DMS79 (cell line): ENCODE data around the gene RAX2.
"Not testable (repeated sequence)": the region's sequence is repeated elsewhere in the genome, so short reads cannot be mapped to it uniquely, and the experiment has no call there.

Source experiments
- DNase-seq: peaks from one replicate; lab custom pipeline; 2025; lab: John Stamatoyannopoulos, UW

Gene RAX2

DNA sequence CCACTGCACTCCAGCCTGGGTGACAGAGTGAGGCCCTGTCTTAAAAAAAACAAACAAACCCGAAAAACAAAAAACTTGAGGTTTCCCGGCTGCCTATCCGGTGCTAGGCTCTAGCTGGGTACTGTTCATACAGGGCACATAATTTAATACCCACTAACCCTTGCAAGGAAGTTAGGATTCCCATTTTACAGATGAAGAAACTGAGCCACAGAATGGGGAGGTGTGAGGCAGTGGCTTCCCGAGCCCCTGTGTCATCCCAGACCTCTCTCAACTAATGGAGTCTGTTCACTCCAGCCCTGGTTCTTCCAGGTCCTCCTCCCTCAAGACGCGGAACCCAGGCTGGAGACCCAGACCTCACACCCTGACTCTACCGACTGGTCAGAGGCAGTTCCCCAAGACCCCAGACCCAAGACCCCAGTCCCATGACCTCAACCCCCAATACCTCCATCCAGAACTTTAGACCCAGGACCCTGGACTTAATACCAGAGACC is 11.1 kb downstream of the RAX2 start:
- no peak for DNase-seq

DNA sequence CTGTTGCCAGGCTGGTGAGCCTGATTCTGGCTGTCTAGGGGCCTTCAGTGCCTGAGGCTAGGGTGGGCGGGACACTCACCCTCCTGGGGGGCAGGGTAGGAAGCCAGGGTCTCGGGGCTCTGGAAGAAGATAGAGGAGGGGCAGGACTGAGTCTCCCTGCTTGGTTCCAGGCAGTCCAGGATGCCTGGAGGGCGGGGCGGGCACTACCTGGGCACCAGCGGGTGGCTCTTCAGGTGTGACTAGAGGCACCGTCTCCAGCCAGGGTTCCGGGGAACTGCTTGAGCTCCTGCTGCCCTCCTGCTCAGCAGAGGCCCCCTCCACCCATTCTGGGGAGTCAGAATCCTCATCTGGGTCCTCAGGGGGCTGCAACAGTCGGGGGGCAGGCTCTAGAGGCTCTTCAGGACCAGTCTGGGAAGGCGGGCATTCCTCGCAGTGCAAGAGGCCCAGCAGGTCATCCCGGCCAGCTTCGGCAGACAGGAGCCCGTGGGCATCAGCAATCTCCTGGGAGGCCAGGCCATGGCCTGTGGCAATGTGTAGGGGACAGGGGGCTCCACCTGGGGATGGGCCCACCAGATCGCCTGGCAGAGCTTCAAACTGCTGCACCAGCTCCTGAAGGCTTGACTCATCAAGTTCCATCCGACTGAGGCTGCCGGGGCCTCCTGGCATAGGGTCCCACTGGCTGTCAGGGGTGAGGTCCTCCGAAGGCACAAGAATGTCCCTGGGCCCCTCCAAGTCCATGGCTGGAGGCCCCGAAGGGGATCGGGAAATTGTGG is 12.4 kb downstream of the RAX2 start:
- DNase-seq = no peak

DNA sequence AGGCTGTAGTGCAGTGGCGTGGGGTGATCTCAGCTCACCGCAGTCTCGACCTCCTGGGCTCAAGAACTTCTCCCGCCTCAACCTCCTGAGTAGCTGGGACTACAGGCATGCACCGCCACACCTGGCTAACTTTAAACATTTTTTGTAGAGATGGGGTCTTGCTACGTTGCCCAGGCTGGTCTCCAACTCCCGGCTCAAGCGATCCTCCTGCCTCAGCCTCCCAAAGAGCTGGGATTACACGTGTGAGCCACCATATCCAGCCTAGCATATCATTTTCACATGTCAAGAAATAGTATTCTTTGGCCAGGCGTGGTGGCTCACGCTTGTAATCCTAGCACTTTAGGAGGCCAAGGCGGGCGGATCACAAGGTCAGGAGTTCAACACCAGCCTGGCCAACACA is 13.7 kb downstream of the RAX2 start:
- DNase-seq = not testable (repeated sequence)

DNA sequence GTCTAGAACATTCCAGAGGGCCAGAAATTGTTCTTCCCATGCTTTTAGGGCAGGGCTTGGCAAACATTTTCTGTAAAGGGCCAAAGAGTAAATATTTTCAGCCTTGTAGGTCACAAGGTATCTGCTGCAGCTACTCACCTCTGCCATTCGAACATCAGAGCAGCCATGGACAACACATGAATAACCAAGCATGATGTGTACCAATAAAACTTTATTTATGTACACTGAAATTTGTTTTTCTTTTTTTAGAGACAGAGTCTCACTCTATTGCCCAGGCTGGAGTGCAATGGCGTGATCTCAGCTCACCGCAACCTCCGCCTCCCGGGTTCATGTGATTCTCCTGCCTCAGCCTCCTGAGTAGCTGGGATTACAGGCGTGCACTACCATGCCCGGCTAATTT is 14.3 kb downstream of the RAX2 start:
- DNase-seq = not testable (repeated sequence)

DNA sequence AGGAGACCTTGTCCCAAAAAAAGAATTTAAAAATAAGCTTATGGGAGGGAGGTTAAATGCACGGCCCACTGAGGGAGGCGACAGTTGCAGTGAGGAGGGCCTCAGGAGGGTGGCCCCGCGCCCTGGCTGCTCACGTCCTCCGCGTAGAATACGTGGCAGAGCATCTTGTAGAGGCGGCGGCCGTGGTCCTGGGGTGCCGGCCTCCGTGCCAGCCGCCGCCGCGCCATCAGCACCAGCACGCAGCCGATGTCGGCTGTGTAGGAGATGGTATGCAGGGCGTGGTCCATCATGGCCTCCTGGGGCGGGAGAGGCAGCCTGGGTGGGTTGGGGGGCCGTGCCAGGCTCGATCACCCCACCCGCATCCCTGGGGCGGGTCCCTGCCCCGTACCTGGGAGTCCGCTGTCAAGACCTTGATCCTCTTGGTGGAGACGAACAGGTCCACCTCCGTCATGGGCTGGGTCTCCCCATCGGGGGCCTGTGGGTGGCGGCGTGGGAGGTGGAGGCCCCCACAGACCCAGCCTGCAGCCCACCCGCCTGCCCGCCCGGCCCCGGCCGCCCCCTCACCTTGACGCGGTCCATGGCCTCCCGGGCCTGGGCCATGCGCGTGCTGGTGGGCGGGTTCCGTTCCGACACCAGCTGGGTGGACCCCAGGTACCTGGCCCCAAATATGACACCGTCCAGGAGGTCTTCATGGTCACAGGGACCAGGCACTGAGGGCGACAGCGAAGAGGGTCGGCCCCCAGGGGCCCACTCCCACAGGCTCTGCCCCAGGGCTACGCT is 18.2 kb downstream of the RAX2 start:
- DNase-seq = no peak

DNA sequence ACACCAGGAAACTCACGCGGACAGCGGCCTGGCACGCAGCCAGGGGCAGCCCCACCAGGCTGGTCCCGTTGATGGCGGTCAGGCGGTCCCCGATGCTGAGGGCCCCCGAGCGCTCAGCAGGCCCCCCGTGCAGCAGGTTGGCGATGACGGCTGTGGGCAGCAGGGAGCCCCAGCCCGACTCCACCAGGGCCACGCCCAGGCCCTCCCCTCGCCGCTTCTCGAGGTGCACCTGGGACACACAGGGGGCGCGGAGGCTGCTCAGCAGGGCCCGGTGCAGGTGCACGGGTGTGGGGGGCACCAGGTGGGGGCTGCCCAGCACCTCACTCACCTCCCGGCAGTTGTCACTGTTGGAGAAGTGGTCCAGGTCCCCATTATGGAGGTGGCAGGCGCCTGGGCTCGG is 19.5 kb downstream of the RAX2 start:
- DNase-seq = no peak

DNA sequence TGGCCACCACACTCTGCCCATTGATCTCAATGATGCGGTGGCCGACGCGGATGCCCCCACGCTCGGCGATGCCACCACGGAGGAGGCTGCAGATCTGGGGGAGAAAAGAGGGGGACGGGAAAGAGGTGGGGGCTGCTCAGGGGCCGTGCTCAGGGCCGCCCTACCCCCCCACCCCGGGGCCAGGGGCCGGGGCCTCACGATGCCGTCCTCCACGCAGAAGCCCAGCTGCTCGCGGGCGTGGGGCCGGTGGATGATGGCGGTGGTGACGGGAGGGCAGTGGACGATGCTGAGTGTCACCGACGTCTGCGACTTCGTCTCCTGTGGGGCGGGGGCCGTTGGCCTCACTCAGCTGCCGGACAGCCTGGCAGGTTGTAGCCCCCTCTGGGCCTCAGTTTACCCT is 20.8 kb downstream of the RAX2 start:
- DNase-seq = no peak

DNA sequence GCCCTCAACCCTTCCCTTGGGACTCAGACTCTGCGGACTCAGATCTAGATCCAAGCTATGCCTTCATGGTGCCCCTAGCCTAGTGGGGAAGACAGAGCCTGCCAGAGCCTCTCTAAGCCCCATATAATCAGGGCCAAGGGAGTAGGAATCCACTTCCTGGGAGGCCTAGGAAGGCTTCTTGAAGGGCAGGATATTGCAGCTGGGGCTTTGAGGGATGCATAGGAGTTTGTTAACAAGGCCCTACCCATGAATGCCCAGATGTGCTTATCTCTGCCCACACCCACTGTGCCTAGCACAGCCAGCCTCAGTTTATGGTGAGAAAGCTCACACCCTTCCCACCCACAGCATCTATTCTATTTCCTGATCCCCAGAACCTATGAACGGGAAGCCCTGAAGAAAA is 21.8 kb downstream of the RAX2 start:
- no peak for DNase-seq

DNA sequence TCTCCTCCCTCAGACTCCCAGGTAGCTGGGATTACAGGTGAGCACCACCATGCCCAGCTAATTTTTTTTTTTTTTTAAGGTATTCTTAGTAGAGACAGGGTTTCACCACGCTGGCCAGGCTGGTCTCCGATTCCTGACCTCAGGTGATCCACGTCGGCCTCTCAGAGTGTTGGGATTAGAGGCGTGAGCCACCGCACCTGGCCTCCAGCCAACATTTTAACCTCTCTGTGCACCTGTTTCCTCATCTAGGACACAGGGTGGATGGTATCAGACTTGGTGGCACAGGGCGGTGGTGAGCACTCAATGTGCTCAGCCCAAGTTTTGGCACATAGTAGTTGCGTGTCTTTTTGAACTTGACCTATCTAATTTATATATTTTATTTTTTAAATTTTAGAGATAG is 23.1 kb downstream of the RAX2 start:
- DNase-seq = no peak

DNA sequence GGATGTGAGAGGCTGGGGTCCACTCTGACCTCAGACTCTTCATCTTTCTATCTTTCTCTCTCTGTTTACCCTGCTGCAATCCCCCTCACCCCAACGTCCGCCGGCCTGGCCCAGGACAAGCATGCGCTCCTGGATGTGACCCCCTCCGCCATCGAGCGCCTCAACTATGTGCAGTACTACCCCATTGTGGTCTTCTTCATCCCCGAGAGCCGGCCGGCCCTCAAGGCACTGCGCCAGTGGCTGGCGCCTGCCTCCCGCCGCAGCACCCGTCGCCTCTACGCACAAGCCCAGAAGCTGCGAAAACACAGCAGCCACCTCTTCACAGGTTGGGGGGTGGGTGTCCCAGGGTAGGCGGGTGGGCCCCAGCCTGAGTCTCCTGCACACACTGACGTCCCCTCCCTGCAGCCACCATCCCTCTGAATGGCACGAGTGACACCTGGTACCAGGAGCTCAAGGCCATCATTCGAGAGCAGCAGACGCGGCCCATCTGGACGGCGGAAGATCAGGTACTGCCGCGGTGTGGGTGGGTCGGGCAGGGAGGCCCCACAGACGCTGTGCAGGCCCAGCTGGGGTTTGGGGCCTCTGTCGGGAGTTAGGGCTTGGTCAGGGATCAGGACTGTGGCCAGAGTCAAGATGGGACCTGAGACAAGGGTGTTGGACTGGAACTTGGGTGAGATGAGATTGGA is 25.5 kb downstream of the RAX2 start:
- DNase-seq = no peak

DNA sequence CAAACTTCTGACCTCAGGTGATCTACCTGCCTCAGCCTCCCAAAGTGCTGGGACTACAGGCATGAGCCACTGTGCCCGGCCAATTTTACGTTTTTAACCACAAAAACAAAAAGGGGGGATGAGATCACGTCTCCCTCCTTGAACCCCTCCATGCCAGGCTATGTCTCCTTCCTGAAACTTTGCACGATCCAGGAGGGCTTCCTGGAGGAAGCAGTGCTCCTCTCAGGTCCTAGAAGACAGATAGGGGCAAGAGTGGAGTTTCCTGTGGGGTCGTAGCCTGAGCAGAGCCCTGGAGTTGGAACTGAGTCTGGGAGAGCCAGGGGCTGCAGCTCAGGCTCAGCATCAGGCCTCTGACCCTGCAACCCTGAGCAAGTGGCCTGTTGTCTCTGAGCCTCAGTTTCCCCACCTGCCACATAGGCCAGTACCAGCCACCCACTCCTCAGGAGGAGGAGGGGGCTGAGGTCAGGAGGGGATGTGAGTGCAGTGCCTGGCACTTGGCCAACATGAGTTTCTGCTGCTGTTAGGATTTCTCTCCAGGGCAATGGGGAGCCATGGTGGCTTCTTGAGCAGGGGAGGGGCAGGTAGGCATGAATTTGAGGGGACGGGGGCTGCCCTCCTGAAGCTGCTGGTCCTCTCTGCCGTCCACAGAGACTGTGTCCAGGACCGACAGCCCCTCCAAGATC is 26.5 kb downstream of the RAX2 start:
- DNase-seq = no peak

DNA sequence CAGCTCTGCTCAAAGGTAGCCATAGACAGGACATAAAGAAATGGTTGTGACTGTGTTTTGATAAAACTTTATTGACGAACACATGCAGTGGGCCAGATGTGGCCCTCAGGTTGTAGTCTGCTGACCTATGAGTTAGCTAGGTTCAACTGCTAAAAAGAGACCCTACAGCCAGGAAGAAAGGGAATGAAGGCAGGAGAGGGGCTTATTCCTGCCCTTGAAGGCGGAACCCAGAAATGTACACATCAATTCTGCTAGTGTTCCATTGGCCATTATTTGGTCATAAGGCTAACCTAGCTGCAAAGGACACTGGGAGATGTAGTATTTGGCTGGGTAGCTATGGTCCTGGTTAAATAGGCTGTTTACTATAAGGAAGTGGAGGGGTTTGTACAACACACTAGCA is 28.5 kb downstream of the RAX2 start:
- no peak for DNase-seq

DNA sequence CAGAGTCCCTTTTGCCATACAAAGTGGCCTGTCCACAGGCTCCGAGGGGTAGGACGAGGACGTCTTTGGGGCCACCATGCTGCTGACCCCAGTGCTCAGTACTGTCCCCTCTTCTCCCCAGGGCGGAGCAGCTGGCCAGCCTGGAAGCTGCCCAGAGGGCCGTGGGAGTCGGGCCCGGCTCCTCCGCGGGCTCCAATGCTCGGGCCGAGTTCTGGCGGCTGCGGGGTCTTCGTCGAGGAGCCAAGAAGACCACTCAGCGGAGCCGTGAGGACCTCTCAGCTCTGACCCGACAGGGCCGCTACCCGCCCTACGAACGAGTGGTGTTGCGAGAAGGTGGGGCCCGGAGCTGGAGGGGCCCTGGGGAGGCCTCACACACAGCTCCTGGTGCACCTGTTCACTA is 31.6 kb downstream of the RAX2 start:
- no peak for DNase-seq

DNA sequence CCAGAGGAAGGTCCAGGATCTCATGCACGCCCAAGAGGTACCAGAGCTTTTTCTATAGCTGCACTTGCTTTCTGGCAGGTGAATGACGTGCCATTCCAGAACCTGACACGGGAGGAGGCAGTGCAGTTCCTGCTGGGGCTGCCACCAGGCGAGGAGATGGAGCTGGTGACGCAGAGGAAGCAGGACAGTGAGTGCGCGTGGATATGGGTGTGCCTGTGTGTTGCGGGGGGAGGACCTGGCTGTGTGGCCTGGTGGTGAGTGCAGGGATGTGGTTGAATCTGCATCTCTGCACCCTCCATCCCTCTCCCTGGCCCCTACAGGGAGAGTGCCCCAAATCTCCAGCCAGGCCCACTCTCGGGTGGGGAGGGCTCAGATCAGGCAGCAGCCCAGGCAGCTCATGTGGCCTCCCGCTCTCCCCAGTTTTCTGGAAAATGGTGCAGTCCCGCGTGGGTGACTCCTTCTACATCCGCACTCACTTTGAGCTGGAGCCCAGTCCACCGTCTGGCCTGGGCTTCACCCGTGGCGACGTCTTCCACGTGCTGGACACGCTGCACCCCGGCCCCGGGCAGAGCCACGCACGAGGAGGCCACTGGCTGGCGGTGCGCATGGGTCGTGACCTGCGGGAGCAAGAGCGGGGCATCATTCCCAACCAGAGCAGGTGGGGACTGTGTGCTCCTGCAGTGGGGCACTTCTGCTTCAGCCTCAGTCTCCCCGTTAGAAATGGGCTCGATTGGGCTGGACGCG is 33.4 kb downstream of the RAX2 start:
- no peak for DNase-seq

DNA sequence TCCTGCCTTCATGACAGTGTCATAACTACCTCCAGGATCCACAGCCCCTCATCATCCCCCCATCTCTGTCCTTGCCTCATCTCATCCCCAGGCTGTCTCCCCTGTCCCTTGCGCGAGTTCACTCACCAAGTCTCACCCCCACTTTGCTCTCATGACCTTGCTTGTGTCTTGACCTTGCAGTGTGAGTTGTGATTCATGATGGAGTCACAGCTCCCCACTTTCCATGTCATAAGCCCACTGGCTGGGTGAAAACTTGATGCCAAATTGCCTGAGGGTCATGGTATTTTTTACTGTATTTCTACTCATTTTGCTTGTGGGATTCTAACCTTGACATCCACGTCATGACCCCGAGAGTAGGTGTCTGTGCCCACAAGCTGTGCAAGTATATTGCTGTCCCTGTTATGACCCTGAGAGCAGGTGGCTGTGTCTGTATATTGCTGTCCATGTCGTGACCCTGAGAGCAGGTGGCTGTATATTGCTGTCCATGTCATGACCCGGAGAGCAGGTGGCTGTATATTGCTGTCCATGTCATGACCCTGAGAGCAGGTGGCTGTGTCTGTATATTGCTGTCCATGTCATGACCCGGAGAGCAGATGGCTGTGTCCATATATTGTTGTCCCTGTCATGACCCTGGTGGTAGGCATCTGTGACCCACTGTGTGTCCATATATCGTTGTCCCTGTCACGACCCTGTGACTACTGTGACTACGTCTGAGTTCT is 34.4 kb downstream of the RAX2 start:
- no peak for DNase-seq

DNA sequence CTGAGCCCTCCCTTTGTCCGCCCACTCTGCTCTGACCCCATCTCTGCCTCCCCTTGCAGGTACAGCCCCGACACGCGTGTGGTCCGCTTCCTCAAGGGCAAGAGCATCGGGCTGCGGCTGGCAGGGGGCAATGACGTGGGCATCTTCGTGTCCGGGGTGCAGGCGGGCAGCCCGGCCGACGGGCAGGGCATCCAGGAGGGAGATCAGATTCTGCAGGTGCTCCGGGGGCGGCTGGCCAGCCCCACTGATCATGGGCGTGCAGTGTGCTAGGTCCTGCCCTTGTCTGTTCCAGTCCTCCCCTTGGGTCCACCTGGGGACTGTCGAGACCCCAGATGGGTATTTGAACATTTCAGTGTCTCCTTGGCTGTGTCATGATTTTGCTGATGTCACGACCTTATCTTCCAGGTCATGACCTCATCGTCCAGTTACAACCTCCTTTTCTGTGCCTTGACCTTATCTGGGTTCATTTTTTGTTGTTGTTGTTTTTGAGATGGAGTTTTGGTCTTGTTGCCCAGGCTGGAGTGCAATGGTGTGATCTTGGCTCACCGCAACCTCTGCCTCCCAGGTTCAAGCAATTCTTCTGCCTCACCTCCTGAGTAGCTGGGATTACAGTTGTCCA is 35.8 kb downstream of the RAX2 start:
- no peak for DNase-seq

DNA sequence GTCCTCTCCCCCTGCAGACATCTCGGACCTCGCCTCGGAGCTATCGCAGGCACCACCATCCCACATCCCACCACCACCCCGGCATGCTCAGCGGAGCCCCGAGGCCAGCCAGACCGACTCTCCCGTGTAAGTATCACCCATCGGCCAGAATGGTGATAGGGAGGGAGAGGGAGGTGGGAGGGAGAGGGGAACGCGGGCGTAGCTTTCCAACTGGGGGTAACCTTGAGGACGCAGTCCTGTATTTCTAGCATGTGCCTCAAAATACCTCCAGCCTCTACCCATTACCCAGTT is 37.8 kb downstream of the RAX2 start:
- no peak for DNase-seq

DNA sequence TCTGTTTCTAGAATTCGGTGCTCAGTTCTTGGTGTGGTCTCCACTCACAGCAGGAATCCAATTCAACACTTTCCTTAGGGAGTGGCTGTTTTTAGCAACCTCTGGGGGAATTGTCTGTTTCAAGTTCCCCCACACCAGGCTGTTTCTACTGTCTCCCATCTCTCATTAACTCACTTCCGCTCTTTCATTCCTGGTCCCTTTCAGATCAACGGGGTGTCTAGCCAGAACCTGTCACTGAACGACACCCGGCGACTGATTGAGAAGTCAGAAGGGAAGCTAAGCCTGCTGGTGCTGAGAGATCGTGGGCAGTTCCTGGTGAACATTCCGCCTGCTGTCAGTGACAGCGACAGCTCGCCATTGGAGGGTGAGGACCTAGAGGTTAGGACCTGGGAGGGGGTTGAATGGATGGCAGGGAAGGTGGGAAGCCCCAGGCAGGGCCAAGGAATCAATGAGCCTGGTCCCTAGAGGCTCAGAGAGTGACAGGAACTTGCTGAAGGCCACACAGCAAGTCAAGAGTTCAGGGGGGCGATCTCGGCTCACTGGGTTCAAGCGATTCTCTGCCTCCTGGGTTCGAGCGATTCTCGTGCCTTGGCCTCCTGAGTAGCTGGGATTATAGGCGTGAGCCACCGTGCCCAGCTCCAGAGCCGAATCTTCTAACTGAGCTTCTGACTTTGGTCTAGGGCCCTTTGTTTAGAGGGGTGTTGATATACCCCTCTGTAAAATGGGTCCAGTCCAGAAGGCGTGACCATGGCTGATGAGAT is 38.3 kb downstream of the RAX2 start:
- no peak for DNase-seq

DNA sequence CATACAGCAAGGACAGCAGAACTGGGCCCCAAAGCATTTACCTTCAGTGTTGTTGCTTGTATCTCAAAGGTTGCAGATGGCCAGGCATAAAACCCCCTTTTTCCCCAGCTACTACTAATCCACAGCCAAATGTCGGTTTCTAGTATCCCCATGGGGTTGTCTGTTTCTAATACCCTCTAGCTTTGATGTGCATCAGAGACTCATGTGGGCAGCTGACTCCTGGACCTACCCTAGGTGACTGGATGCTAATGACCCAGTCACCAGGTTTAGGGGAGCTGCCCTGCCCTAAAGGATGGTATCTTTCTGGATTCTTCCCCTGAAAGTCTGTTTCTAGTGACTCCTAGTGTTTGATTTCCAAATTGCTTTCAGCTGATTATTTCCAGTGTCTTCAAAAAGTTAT is 39.9 kb downstream of the RAX2 start:
- DNase-seq = no peak

DNA sequence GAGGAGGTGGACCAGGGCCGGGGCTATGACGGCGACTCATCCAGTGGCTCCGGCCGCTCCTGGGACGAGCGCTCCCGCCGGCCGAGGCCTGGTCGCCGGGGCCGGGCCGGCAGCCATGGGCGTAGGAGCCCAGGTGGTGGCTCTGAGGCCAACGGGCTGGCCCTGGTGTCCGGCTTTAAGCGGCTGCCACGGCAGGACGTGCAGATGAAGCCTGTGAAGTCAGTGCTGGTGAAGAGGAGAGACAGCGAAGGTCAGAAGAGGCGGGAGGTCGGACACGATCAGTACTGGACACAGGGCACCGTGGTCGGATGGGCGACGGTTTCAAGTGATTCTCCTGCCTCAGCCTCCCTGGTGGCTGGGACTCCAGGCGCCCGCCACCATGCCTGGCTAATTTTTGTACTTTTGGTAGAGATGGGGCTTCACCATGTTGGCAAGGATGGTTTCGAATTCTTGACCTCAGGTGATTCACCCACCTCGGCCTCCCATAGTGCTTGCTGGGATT is 41.5 kb downstream of the RAX2 start:
- DNase-seq = no peak
